HEK293 (cell line): ENCODE results near the gene TTF2.

Experiments
- CTCF ChIA-PET: fragments of 350-600 bp; formaldehyde crosslinking; extraction: SDS; loops from one replicate; lab custom pipeline; 2021; ENCODE audit warnings: antibody characterized with exemption; lab: Yijun Ruan, JAX
- POLR2A ChIA-PET: fragments of 300-600 bp; formaldehyde crosslinking; extraction: SDS; loops from one replicate; lab custom pipeline; 2020; ENCODE audit warnings: antibody characterized with exemption, inconsistent platforms; lab: Yijun Ruan, JAX
- H3K27ac ChIP-seq: fragments of 200-500 bp; sonication (Bioruptor generic); 2 replicates; pipeline ENCODE4 v1.5.1; 2014; ENCODE audit warnings: low read depth, low read length, control low read depth, inconsistent platforms; ENCODE audit errors: extremely low read depth
- H3K36me3 ChIP-seq, 2 experiments: fragments of 200-500 bp in 1 of 2; sonication (Bioruptor generic) in 1 of 2; 1 replicate in 1 of 2; 2 replicates in 1 of 2; pipeline ENCODE4 v1.5.1; 2014 to 2017; ENCODE audit warnings: inconsistent platforms in 2 of 2, low read length in 2 of 2; ENCODE audit not compliant: control insufficient read depth in 2 of 2, insufficient read depth in 1 of 2
- H3K4me1 ChIP-seq: fragments of 200-500 bp; sonication (Bioruptor generic); 2 replicates; pipeline ENCODE4 v1.5.1; 2014; ENCODE audit warnings: mild to moderate bottlenecking, low read length, inconsistent platforms; ENCODE audit not compliant: control insufficient read depth, insufficient read depth
- H3K4me3 ChIP-seq: 2 replicates; pipeline ENCODE4 v1.5.1; 2011; ENCODE audit warnings: low read depth, mild to moderate bottlenecking, control low read depth, low read length, moderate library complexity
- H3K9me3 ChIP-seq: fragments of 200-500 bp; sonication (Bioruptor generic); 2 replicates; pipeline ENCODE4 v1.5.1; 2014; ENCODE audit warnings: low read depth, low read length, inconsistent platforms; ENCODE audit not compliant: control insufficient read depth, insufficient read depth
- CTCF ChIP-seq: fragments of 450-650 bp; formaldehyde crosslinking; IDR thresholded peaks from 2 replicates; pipeline ENCODE4 v1.5.1; 2016; ENCODE audit warnings: missing biosample characterization, missing genetic modification characterization
- GFI1B ChIP-seq: fragments of 450-650 bp; formaldehyde crosslinking; IDR thresholded peaks from 2 replicates; pipeline ENCODE4 v1.5.1; 2016; ENCODE audit warnings: missing biosample characterization, missing genetic modification characterization
- GLIS2 ChIP-seq: fragments of 450-650 bp; formaldehyde crosslinking; IDR thresholded peaks from 2 replicates; pipeline ENCODE4 v1.5.1; 2016; ENCODE audit warnings: missing biosample characterization, missing genetic modification characterization
- MEIS1 ChIP-seq: sonication (generic); formaldehyde crosslinking; IDR thresholded peaks from 2 replicates; pipeline ENCODE4 v1.8.1; 2022; ENCODE audit warnings: missing genetic modification reagents, mild to moderate bottlenecking, borderline replicate concordance
- MYNN ChIP-seq: fragments of 450-650 bp; formaldehyde crosslinking; IDR thresholded peaks from 2 replicates; pipeline ENCODE4 v1.5.1; 2016; ENCODE audit warnings: missing biosample characterization, missing genetic modification characterization, borderline replicate concordance
- SP7 ChIP-seq: fragments of 450-650 bp; formaldehyde crosslinking; IDR thresholded peaks from 2 replicates; pipeline ENCODE4 v1.5.1; 2016; ENCODE audit warnings: missing biosample characterization, missing genetic modification characterization
- WT1 ChIP-seq: fragments of 450-650 bp; formaldehyde crosslinking; IDR thresholded peaks from 2 replicates; pipeline ENCODE4 v1.5.1; 2016; ENCODE audit warnings: missing biosample characterization, missing genetic modification characterization
- ZBTB6 ChIP-seq: fragments of 450-650 bp; formaldehyde crosslinking; IDR thresholded peaks from 2 replicates; pipeline ENCODE4 v1.5.1; 2017; ENCODE audit warnings: missing biosample characterization, missing genetic modification characterization
- ZEB2 ChIP-seq: fragments of 450-650 bp; formaldehyde crosslinking; IDR thresholded peaks from 2 replicates; pipeline ENCODE4 v1.5.1; 2016; ENCODE audit warnings: missing biosample characterization, missing genetic modification characterization
- ZFP69B ChIP-seq: fragments of 450-650 bp; formaldehyde crosslinking; IDR thresholded peaks from 2 replicates; pipeline ENCODE4 v1.5.1; 2016; ENCODE audit warnings: missing biosample characterization, missing genetic modification characterization
- ZNF112 ChIP-seq: fragments of 450-650 bp; formaldehyde crosslinking; IDR thresholded peaks from 2 replicates; pipeline ENCODE4 v1.5.0; 2017; ENCODE audit warnings: missing biosample characterization, missing genetic modification characterization
- ZNF146 ChIP-seq: fragments of 450-650 bp; formaldehyde crosslinking; IDR thresholded peaks from 2 replicates; pipeline ENCODE4 v1.5.1; 2016; ENCODE audit warnings: missing biosample characterization, missing genetic modification characterization
- ZNF155 ChIP-seq: fragments of 450-650 bp; formaldehyde crosslinking; IDR thresholded peaks from 2 replicates; pipeline ENCODE4 v1.5.1; 2016; ENCODE audit warnings: missing biosample characterization, missing genetic modification characterization
- ZNF175 ChIP-seq: fragments of 450-650 bp; formaldehyde crosslinking; IDR thresholded peaks from 2 replicates; pipeline ENCODE4 v1.5.1; 2016; ENCODE audit warnings: missing biosample characterization, missing genetic modification characterization
- ZNF202 ChIP-seq: fragments of 450-650 bp; formaldehyde crosslinking; IDR thresholded peaks from 2 replicates; pipeline ENCODE4 v1.5.1; 2016; ENCODE audit warnings: missing biosample characterization, missing genetic modification characterization, borderline replicate concordance
- ZNF23 ChIP-seq: fragments of 450-650 bp; formaldehyde crosslinking; IDR thresholded peaks from 2 replicates; pipeline ENCODE4 v1.5.1; 2016; ENCODE audit warnings: missing biosample characterization, missing genetic modification characterization, borderline replicate concordance
- ZNF302 ChIP-seq: fragments of 450-650 bp; formaldehyde crosslinking; IDR thresholded peaks from 2 replicates; pipeline ENCODE4 v1.5.1; 2016; ENCODE audit warnings: missing biosample characterization, missing genetic modification characterization, low read depth
- ZNF311 ChIP-seq: fragments of 450-650 bp; formaldehyde crosslinking; IDR thresholded peaks from 2 replicates; pipeline ENCODE4 v1.5.1; 2017; ENCODE audit warnings: missing biosample characterization, missing genetic modification characterization, borderline replicate concordance
- ZNF37A ChIP-seq: fragments of 450-650 bp; IDR thresholded peaks from 2 replicates; pipeline ENCODE4 v1.5.1; 2018; ENCODE audit warnings: missing biosample characterization, missing genetic modification characterization
- ZNF510 ChIP-seq: fragments of 450-650 bp; formaldehyde crosslinking; IDR thresholded peaks from 2 replicates; pipeline ENCODE4 v1.5.1; 2018; ENCODE audit warnings: mild to moderate bottlenecking, missing genetic modification characterization, missing biosample characterization; ENCODE audit not compliant: insufficient replicate concordance
- ZNF514 ChIP-seq: fragments of 450-650 bp; formaldehyde crosslinking; IDR thresholded peaks from 2 replicates; pipeline ENCODE4 v1.5.1; 2016; ENCODE audit warnings: missing biosample characterization, missing genetic modification characterization
- ZNF571 ChIP-seq: fragments of 450-650 bp; formaldehyde crosslinking; IDR thresholded peaks from 2 replicates; pipeline ENCODE4 v1.5.0; 2017; ENCODE audit warnings: missing biosample characterization, missing genetic modification characterization
- ZNF624 ChIP-seq: fragments of 450-650 bp; formaldehyde crosslinking; IDR thresholded peaks from 2 replicates; pipeline ENCODE4 v1.5.1; 2017; ENCODE audit warnings: missing biosample characterization, missing genetic modification characterization
- ZNF658 ChIP-seq: fragments of 450-650 bp; formaldehyde crosslinking; IDR thresholded peaks from 2 replicates; pipeline ENCODE4; 2016; ENCODE audit warnings: missing biosample characterization, missing genetic modification characterization
- ZSCAN16 ChIP-seq: fragments of 450-650 bp; formaldehyde crosslinking; IDR thresholded peaks from 2 replicates; pipeline ENCODE4 v1.5.1; 2016; ENCODE audit warnings: missing biosample characterization, missing genetic modification characterization
- ZSCAN23 ChIP-seq: fragments of 450-650 bp; formaldehyde crosslinking; IDR thresholded peaks from 2 replicates; pipeline ENCODE4 v1.5.1; 2016; ENCODE audit warnings: missing biosample characterization, missing genetic modification characterization
- TF ChIP-seq, protein P1 (sequence below): fragments of 450-650 bp; formaldehyde crosslinking; IDR thresholded peaks from 2 replicates; pipeline ENCODE4 v1.5.1; 2016; ENCODE audit warnings: missing biosample characterization, missing genetic modification characterization
- TF ChIP-seq, protein P2 (sequence below): fragments of 450-650 bp; formaldehyde crosslinking; IDR thresholded peaks from 2 replicates; pipeline ENCODE4 v1.5.1; 2016; ENCODE audit warnings: missing biosample characterization, missing genetic modification characterization
- TF ChIP-seq, protein P3 (sequence below): fragments of 450-650 bp; formaldehyde crosslinking; IDR thresholded peaks from 2 replicates; pipeline ENCODE4 v1.5.1; 2016; ENCODE audit warnings: missing biosample characterization, missing genetic modification characterization

Gene TTF2

GRCh38 chr1:117137281-117137855, 77.2 kb downstream of the TTF2 start:
- Histone ChIP-seq H3K4me1 (no peaks in the 10 kb centered on the region), H3K36me3 (no peaks in the 10 kb centered on the region), H3K4me3 (no peak overlapping the region), H3K27ac (no peak overlapping the region), H3K9me3 (no peaks in the 10 kb centered on the region)
- ChIA-PET POLR2A (no interaction called here), CTCF (interaction anchor here (0.6 to 2.7 kb wide), 3 partner anchors 9 to 471 kb away, joined by 3 to 15 read pairs (median 7); no protein-coding TSS in a partner anchor)
- TF ChIP-seq ZFP69B (tag by site-specific recombination) (no peak), ZNF175 (tag by site-specific recombination) (no peak), ZNF155 (tag by site-specific recombination) (no peak), ZEB2 (no peak), ZNF23 (tag by site-specific recombination) (no peak), ZNF146 (no peak), ZNF202 (tag by site-specific recombination) (no peak), ZNF514 (tag by site-specific recombination) (no peak), WT1 (tag by site-specific recombination) (no peak), ZNF510 (no peak), ZNF302 (tag by site-specific recombination) (no peak), ZSCAN16 (tag by site-specific recombination) (no peak), ZNF112 (tag by site-specific recombination) (no peak), MYNN (no peak), ZSCAN23 (tag by site-specific recombination) (no peak), GLIS2 (no peak), ZNF311 (tag by site-specific recombination) (no peak), SP7 (tag by site-specific recombination) (no peak)
- TF ChIP-seq, protein P1, sequence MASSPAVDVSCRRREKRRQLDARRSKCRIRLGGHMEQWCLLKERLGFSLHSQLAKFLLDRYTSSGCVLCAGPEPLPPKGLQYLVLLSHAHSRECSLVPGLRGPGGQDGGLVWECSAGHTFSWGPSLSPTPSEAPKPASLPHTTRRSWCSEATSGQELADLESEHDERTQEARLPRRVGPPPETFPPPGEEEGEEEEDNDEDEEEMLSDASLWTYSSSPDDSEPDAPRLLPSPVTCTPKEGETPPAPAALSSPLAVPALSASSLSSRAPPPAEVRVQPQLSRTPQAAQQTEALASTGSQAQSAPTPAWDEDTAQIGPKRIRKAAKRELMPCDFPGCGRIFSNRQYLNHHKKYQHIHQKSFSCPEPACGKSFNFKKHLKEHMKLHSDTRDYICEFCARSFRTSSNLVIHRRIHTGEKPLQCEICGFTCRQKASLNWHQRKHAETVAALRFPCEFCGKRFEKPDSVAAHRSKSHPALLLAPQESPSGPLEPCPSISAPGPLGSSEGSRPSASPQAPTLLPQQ (tag by site-specific recombination), result no peak
- TF ChIP-seq, protein P2, sequence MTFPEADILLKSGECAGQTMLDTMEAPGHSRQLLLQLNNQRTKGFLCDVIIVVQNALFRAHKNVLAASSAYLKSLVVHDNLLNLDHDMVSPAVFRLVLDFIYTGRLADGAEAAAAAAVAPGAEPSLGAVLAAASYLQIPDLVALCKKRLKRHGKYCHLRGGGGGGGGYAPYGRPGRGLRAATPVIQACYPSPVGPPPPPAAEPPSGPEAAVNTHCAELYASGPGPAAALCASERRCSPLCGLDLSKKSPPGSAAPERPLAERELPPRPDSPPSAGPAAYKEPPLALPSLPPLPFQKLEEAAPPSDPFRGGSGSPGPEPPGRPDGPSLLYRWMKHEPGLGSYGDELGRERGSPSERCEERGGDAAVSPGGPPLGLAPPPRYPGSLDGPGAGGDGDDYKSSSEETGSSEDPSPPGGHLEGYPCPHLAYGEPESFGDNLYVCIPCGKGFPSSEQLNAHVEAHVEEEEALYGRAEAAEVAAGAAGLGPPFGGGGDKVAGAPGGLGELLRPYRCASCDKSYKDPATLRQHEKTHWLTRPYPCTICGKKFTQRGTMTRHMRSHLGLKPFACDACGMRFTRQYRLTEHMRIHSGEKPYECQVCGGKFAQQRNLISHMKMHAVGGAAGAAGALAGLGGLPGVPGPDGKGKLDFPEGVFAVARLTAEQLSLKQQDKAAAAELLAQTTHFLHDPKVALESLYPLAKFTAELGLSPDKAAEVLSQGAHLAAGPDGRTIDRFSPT, result no peak

GRCh38 chr1:117138106-117138505, 78.0 kb downstream of the TTF2 start:
- CTCF ChIA-PET, result interaction anchor here (0.6 to 2.7 kb wide), 2 partner anchors 9 to 471 kb away, joined by 3 to 15 read pairs; no protein-coding TSS in a partner anchor
- H3K4me1 ChIP-seq, result no peaks in the 10 kb centered on the region
- POLR2A ChIA-PET, result no interaction called here
- TF ChIP-seq ZBTB6 (tag by site-specific recombination) (no peak), ZNF571 (no peak), ZNF37A (no peak), MEIS1 (CRISPR knock-in tag) (no peak), ZNF624 (tag by site-specific recombination) (no peak), GFI1B (tag by site-specific recombination) (no peak), ZEB2 (no peak), CTCF (no peak), ZNF658 (tag by site-specific recombination) (no peak)
- TF ChIP-seq, protein P3, sequence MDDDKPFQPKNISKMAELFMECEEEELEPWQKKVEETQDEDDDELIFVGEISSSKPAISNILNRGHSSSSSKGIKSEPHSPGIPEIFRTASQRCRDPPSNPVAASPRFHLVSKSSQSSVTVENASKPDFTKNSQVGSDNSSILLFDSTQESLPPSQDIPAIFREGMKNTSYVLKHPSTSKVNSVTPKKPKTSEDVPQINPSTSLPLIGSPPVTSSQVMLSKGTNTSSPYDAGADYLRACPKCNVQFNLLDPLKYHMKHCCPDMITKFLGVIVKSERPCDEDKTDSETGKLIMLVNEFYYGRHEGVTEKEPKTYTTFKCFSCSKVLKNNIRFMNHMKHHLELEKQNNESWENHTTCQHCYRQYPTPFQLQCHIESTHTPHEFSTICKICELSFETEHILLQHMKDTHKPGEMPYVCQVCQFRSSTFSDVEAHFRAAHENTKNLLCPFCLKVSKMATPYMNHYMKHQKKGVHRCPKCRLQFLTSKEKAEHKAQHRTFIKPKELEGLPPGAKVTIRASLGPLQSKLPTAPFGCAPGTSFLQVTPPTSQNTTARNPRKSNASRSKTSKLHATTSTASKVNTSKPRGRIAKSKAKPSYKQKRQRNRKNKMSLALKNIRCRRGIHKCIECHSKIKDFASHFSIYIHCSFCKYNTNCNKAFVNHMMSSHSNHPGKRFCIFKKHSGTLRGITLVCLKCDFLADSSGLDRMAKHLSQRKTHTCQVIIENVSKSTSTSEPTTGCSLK, result no peak

More at GRCh38 chr1:117138106-117138505, 78.0 kb downstream of the TTF2 start:
- Histone ChIP-seq H3K4me3 (no peak overlapping the region), H3K27ac (no peak overlapping the region), H3K9me3 (no peaks in the 10 kb centered on the region), H3K36me3 (no peaks in the 10 kb centered on the region)
